HG02938 (cell line): ENCODE data around the gene FMN2.
"Not testable (repeated sequence)": the region's sequence is repeated elsewhere in the genome, so short reads cannot be mapped to it uniquely, and the experiment has no call there.

Experiments
- ATAC-seq: cut with Tn5 transposase; IDR thresholded peaks from one replicate; pipeline ENCODE4 v1.9.1; 2021; ENCODE audit warnings: mild to moderate bottlenecking, moderate library complexity; ENCODE audit not compliant: unreplicated experiment

Gene FMN2

DNA sequence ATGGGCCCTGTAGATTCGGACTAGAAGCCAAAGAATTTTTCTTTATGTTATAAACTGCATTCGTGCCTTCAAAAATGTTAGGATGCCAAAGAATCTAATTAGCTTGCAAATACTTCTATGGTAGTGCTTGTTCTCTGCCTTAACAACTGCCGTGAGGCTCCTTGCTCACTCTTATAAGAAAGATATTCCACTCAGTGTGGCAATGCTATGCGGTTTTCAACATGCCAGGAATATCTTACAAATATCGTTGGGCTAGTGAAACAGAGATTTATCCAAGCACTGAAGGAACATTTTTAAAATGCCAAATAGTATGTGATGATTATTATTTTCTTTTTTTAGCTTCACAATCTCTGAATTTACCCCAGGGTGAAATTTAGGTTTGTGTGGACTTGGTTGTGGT is 322.0 kb downstream of the FMN2 start:
- ATAC-seq = no peak

DNA sequence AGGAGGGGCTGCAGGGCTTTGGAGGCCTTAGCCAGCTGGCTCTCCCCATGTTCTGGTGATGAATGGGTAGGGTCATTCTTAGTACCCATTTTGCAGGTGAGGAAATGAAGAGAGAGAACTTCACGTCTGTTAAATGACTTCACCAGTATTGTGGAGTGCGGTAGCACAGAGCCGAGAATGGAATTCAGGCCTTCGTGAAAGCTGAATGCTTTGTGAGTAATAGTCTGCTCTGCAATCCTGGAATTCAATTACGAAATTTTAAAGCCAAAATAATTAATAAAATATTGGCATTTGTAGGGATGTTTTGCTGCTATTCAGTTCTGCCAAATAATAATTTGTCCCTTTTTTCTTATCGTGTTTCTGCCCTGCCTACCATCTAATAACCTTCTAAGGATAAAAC is 322.6 kb downstream of the FMN2 start:
- ATAC-seq = no peak

DNA sequence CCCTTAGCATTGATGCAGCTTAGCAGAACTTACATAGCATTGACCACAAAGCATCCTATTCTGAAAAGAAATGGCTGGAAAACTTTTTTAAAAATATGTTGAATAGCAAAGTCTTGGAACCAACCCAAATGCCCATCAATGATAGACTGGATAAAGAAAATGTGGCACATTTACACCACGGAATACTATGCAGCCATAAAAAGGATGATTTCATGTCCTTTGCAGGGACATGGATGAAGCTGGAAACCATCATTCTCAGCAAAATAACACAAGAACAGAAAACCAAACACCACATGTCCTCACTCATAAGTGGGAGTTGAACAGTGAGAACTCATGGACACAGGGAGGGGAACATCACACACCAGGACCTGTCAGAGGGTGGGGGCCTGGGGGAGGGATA is 323.3 kb downstream of the FMN2 start:
- not testable (repeated sequence) for ATAC-seq

DNA sequence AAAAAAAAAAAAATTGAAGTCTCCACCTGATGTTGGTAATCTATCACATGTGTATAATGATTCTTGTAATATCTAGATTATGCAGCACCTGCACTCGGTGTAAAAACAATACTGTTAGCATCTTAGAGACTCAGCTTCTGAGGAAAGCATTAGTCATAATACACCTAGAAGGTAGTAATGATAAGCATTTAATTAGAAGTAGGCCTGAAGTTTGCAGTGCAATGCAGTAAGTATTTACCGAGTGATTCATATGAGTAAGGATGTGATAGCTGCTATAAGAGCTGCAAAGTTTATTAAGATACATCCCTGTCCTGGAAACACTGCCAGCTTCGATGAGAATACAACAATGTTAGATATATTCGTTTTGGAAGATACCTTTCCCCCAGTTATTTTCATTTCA is 323.8 kb downstream of the FMN2 start:
- no peak for ATAC-seq

DNA sequence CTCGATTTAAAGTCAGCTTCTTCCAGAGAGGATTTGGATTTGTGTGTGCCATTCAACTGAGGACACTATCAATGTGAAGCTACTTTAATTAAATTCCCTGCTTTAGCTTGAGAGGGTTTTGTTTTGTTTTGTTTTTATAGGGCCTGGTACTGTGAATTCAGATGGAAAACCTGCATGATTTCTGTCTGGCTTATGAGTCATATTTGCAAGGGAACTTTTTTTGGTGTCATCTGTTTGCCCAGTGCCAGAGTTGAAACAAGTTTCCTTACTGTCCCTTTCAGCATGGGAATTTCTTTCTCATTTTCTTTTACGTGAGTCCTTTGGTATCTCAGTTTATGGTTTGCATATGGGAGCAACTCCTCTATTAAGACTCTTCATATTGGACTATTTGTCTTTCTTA is 325.6 kb downstream of the FMN2 start:
- ATAC-seq = no peak

DNA sequence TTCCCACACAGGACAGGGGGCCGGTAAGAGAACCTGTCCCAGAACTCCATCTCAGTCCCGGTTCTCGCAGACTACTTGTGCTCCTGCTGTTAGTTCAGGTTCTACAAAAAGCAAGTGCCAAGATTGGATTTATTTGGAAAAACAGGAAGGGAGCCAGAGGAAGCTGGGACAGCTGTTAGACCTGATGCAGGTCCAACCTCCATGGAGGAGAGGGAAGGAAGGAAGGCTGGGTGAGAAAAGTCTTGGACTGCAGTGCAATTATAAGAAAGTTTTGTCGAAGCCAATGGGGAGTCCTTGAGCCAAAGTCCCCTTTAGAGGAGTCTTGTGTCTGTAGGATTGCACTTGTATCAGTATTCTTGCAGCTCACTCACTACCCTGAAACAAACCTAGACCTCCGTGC is 329.1 kb downstream of the FMN2 start:
- ATAC-seq = no peak

DNA sequence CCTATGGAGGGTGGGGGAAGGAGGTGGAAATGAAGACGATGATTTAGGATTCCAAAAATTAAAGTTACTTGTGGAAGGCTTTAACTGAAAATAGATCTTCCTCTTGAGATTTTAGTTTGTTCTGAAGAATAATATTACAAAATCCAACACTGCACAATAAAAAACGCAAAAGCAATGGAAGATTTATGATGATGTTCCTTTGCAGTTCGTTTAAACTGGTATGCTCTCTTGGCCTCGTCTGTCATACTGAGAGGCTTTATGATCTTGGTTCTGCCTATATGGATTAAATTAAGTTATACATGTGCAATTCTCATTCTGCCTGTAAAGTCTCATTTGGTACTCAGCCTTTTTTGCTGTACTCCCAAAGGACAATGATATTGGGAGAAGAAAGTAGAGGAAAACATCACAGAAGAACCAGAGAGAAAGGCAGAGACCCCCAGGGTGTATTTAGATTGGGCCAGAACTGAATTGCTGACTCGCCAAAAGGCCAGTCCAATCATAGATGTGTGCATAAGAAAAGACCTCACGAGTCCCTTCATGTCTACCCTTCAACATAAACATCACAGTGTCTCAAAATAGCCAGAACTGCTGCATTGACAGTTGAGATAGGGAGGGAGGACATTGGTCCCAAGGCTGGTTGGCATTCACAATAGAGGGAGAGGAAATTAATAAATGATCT is 331.7 kb downstream of the FMN2 start:
- no peak for ATAC-seq

DNA sequence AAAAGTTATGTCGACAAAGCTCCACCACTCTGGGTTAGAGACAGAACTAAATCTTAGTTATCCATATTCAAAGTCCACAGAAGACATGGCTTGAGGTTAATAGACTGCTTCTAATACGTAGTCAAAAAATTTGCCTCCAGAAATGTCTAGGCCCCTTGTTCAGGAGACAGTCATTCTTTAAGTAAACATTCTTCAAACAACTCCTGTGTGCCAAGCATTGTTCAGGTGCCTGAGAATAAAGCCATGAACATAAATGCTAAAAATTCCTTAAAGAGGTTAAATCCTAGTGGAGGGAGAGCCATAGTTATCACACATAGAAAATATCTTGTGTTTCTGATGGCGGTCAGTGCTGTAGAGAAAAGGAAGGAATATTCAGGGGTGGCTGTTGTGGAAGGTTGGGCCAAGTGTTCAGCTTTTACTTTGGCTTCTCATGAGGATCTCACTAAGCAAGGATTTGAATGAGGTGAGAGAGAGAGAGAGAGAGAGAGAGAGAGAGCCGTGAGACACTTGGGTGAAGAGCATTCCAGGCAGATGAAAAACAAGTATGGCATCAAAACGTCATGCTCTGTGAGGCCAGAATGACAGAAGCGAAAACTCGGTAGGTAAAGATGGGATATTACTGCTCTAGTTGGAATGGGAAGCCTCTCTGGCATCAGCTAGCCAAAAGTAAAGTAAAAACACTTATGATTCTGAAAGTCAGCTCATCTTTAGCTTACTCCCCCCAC is 333.2 kb downstream of the FMN2 start:
- no peak for ATAC-seq

DNA sequence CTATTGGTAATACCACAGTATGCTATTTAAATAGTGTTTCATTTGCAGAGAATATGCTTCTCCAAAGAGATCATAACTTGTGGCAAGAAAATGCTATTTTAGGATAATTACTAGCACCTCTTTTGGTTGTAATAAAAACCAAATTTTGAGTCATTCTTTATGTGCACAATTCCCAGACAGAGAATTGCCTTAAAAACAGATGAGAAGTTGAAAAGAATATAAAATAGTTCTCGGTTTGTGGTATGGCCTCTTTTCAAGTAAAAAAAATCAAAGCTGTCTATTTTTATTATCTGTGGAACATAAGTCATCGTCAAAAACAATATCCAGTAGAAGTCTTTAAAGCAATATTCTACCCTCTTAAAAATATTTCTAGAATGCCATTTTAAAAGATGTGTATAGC is 334.4 kb downstream of the FMN2 start:
- no peak for ATAC-seq

DNA sequence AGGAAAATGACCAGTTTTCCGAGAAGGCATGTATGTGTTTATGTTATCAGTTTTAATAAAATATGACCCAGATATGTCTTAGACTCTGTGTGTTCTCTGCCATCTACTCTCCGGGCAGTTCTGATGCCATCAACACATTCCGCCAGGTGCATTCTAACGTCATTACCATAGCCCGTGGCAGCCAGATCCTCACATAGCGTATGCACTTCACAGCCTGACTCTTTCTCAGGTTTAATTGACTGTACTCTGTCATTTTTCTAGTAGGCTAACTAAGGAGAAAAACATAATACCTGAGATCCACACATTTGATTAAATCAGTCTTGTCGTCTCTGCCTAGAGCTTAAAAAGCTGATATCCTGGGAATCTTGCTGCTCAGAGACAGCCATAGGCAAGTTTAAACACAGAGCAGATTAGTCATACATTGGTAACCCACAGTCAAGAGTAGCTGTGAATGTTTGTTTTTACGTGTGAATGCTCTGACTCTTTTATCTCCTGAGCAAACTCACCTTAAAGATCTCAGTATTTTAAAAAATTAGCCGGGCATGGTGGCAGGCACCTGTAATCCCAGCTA is 344.4 kb downstream of the FMN2 start:
- ATAC-seq = no peak

DNA sequence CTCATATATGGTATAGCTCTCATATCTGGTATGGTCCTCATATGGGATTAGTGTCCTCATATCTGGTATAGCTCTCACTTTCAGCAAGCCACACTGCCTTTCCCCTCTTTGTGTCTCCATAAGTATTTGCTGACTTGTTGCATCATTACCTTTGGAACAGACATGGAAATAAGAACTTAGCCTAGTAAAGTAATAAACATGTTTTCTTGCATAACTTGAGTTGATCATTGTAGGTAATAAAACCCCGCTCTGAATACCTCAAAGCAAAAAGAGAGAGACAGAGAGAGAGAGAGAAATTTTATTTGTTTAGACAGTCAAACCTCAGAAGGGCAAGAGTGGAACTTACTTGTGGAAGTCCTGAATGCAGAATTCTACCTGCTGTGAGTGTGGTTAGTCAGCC is 350.0 kb downstream of the FMN2 start:
- no peak for ATAC-seq

DNA sequence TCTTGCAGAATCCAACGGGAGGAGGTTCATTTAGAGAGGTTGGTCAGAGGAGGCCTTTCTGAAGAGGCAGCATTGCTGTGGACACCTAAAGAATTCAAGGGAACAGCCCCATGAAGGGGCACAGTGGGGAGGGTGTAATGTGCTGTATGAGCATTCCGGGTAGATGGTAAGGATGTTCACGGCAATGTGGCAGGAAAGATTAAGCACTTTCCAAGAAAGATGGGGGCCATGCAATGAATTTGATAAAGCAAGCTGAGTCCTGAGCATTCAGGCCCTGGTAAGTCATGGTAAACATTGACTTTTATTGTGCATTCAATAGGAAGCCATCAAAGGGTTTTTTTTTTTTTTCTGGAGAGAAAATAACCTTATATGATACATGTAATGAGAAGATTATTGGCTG is 353.7 kb downstream of the FMN2 start:
- no peak for ATAC-seq

DNA sequence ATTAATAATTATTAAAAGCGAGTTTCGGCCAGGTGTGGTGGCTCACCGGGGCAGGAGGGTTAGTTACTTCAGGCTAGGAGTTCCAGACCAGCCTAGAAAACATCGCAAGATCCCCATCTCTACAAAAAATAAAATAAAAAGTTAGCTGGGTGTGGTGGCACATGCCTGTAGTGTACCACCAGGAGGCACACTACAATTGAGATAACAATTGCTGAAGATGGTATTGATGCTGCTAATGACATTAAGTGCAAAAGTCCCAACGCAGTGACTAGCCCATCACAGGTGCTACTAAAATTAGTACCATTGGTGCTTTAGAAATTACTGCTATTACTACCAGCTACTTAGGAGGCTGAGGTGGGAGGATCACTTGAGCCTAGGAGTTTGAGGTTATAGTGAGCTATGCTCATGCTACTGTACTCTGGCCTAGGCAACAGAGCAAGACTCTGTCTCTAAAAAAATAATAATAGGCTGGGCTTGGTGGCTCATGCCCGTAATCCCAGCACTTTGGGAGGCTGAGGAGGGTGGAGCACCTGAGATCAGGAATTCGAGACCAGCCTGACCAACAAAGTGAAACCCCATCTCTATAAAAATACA is 363.6 kb downstream of the FMN2 start:
- no peak for ATAC-seq

DNA sequence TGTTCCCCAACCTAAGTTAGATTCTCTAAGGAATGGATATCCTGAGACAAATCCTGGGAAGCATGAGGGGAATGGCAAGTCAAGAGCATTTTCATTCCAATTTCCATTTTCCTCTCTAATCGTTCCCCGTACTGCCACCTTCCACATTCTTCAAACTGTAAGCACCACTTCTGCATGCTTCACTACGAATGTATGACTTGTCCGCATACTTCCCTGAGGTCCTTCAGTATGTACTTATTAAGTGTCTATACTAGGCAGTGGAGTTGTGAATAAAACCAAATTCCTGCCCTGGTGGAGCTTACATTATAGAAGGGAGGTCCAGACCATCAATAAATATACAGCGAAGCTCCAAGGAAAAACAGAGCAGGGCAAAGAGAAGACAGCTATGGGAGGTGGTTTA is 365.5 kb downstream of the FMN2 start:
- ATAC-seq = no peak

DNA sequence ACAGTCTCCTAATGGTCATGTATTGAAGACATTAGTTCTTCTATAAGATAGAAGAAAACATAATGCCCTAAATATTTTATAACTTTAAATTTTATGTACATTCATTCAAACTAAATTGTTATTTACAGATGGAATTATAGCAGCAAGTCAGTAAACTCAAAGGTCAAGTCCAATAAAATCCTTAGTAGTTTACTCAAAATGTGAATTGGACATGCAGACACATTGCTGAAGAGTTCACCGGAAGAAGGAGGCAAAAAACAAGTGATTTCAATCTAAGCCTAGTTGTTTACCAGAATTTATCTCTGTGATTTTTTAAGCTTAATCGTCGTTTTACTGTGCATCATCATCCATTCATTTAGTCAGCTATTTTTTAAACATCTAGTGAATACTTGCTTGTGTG is 370.6 kb downstream of the FMN2 start:
- ATAC-seq = no peak

DNA sequence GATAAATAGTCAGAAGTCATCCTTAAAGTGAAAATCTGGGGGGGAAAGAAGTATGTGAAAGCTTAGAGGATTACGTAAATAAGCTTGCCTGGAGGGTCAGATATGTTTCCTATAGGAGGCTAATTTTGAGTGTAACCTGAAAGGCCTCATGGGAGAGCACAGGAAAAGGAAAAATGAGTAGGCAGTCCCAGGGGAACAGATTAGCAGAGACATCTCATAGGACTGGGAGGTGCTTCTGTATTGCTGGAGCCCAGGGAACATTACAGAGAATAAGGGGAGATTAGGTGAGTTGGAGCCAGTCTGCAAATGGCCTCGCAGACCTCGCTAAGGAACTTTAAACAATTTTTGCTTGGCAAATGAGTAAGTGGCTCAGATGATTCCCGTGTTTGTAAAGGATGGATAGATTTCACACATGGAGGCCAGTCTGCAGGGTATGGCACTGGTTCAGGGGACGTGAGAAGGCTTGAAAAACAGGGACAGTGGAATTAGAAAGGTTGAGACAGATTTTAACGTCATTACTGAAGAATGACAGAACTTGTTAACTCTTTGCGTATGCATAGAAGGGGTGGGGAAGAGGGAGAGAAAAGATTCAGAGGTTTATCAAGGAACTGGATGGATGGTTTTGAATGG is 371.2 kb downstream of the FMN2 start:
- ATAC-seq = no peak

DNA sequence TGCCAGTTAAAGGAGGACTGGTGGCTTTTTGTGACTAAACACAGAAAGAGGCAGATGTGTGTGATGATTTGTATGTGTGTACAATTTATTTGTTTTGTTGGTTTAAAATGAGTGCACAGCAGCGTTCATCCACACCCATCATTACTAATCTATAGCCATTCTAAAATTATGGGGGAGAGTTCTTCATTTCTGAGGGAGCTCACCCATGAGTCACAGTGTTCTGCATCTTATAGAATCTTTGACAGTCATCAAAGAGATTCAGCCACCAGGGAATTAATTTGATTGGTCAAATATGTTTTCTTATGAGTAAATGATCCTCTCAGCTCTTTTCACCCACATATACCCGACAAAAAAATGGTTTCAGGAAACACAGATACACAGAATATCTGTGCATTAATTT is 372.4 kb downstream of the FMN2 start:
- no peak for ATAC-seq

DNA sequence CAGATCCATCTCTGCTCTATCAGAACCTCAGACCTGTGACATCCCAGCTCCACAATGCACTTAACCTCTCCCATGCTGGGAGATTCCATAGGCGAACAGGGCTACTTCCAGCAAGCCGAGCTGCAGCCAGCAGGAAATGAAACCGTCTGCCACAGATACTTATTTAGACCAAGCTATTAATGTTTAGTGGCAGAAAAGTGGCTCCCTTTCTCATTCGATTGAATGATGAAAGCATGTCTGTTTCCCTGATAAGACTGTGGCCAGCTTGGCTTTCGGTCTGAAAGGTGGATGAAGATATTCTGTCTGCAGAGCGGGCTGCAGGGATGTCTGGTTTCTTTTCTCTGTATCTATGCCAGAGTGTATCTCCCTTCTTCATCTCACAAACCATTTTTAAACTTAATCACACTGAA is 373.9 kb downstream of the FMN2 start:
- no peak for ATAC-seq

DNA sequence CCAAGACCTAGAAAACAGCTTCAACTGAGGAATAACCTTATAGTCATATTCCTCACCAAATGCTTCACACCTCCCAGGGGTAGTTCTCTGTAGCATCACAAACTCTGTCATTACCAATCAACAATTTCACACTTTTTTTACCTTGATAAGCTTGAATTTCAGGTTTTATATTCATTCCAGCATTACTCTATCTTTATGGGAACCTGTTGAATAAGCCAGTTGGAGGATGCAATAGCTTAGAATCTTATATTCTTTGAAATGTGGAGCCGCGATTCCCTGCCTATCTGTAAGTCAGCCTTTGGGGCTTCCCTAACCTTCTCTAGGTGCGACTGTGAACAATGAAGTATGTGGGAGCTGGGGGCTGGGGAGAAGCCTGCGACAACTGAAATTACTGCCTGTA is 374.8 kb downstream of the FMN2 start:
- no peak for ATAC-seq

DNA sequence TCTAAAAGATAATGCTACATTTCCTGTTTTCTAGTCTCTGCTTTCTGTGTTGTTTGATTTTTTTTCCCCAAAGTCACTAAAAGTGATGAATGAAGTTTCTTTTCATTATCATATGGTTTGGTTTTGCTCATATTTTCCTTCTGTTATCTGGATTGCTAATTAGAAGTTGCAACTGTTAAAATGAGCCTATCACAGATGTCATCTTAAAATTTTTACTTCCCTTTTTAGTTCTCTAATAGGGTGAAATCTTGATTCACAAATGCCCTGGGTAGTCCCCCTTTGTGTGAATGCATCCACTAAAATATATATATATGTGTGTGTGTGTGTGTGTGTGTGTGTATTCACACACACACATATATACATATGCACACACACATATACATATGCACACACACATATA is 376.2 kb downstream of the FMN2 start:
- ATAC-seq = no peak

DNA sequence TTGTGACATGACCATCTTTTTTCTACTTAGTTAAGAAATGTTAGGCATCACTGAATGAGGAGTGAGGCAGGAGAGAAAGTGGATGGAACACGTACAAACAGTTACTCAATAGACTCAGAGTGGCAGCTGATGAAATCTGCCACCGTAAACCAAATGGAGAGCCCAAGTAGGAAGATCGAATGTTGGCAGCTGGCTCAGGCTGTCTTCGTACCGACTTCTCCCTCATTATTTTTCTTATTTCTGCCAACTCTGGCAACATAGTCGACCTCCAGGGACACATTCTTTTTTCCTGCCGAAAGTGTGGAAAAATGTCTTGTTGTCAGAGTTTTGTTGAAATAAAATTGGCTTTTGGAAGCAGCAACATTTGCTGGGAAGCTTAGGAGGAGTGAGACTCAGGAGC is 377.0 kb downstream of the FMN2 start:
- no peak for ATAC-seq

DNA sequence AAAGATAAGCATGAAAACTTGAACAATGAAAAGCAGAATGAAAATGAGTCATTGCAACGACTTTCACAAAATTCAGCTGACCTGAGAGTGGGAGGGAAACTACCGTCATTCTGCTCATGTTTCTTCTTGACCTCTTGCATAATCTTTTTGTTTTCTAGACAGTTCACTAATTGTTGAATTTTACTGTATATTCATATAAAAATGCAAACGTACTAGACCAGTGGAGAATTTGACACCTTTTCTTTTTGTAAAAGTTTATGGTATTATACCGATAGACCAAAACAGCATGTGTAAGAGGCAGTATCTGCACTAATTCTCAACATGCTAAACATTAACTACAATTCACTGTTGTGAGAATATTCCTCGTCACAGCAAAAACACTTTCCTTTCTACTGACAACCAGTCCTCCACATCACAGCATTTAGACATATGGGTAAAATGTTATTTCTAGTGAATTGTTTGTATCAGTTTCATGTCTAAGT is 382.5 kb downstream of the FMN2 start:
- ATAC-seq = no peak
